ENCODE data around the gene CALM1.

CALM1 gene

DNA sequence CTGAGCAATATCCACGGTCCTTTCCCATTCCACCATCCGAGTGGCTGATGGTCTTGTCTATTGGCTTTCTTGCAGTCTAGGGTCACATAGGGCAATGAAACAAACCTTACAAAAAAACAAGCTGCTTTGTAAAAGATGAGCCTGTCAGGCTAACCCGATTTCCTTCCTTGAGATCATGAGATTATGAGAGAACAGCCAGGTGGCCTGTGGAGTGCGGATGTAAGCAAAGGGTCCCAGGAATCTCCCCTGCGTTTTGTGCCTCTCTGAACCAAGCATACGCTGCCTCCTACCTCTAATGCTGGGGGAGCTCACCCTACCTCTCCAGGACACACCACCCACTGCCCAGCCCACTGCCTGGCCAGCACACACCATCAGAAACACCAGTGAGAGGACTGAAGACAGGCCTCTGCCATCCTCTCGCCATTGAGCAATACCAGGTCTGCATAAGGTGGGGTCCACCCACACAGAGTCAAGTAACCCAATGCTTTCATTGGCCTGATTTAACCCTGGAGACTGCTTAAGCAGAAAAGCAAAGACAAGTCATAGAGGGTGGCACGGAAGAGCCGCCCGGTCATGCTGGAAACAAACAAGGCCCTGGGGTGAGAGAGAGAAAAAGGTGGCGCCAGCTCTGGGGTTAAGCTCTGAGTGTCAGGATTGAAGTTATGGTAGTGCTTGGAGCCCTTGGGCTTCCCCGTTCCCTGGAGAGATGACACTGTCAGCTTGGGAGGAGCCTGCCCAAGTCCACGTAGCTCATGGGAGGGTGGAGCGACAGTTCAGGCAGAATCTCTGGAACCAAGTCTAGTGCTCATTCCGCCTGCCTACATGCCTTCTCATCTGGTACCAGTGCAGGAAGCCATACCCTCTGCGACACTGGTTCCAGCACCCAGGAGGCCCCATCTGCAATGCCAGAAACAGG, 46.6 kb downstream of the CALM1 start:
- no peak overlapping the region for H3K27ac ChIP-seq
- no peak for TF ChIP-seq CTCF (conservative IDR thresholded peaks at IDR 0.05)

DNA sequence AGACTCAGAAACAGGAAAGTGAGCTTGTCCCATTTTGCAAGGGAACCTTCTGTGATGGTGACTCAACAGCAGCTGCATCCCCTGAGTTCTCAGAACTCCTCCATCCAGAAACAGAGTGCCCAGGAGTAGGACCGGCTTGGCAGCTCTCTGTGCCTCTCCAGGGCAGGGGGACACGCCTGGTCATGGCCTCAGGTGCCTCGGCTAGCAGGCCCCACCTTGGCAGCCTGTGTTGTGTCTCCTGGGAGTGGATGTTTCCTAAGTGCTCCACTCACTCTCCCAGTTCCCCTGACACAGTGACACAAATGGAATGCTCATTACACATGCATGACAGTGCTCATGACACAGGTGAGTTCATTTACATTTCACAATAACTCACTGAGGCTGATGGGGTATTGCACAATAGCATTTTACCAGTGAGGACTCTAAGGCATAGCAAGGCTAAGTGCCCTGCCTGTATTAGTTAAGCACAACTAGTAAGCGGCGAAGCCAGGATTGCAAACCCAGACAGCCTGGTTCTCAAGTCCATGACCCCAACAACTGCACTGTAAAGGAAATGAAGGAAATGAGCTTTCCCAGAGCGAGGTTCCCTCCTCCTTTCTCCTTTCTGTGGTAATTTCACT, 47.4 kb downstream of the CALM1 start:
- H3K27ac ChIP-seq = no peak overlapping the region
- no peak for TF ChIP-seq CTCF (conservative IDR thresholded peaks at IDR 0.05)

- no peak for TF ChIP-seq CTCF (conservative IDR thresholded peaks at IDR 0.05)
- H3K27ac ChIP-seq = no peak overlapping the region
Measured at GRCh38 chr14:90445011-90445410, 48.2 kb downstream of the CALM1 start.

DNA sequence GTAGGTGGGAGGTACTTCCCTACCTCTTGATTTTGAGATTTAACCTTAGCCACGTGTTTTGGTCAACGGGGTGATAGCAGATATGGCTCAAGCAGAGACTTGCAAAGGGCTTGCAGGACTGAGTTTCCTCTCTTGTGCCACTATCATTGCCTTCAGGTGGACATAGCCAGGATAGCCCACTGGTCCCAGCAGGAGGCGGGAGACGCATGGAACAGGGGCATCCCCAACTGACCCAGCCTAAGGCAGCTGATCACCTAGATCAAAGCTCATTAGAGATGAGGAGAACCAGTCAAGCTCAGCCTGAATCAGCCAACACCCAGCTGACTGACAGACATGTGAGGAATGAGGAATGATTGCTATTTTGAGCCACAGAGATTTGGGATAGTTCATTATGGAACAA, 49.6 kb downstream of the CALM1 start:
- H3K27ac ChIP-seq = no peak overlapping the region
- no peak for TF ChIP-seq CTCF (conservative IDR thresholded peaks at IDR 0.05)

DNA sequence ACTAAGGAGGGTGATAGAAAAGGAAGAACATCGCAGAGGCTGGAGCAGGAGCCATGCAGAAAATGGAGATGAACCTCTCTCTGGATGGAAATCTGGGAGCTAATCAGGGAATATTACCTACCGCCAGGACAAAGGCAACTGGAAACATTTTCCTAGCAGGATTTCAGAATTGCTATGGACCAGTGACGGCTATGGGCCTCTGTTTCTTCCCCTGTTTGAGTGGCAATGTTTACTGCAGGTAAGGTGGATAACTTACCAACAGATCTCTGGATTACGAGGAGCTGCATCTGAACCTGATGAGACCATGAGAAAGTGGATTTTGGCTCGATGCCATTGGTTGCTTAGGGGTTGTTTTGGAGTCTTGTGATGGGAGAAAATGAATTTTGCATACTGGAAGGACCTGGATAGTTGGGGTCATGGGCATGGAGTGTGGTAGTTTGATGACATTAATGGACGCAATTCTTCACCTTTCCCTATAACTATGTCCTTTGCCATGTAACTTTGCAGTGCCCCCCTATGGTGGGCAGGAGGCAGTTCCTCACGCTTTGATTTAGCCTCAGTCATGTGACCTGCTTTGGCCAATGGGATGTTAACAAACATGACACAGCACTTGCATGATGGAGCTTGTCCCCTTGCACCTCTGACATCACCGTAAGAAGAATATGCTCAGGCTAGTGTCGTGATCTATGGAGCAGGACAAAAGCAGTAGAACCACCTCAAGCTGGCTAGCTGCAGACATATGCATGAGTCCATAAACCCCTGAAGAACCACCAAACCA, 51.1 kb downstream of the CALM1 start:
- H3K27ac ChIP-seq = no peak overlapping the region
- no peak for TF ChIP-seq CTCF (conservative IDR thresholded peaks at IDR 0.05)

DNA sequence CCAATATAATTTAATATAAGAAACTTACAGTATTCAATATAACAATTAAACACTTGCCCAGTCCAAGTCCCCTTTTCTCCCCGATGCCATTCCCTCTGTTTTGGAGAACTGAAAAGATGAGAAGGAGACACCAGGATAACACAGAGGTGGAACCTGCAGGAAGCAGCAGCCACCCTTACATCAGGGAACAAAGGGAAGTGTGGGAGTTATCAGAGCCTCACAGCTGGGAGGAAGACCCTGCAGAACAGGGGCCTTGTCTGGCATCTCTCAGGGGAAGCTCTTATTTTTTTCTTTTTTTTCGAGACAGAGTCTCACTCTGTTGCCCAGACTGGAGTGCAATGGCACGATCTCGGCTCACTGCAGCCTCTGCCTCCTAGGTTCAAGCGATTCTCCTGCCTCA, 52.6 kb downstream of the CALM1 start:
- no peak for TF ChIP-seq CTCF (conservative IDR thresholded peaks at IDR 0.05)
- H3K27ac ChIP-seq = no peak overlapping the region

GRCh38 chr14:90450151-90450550, 53.3 kb downstream of the CALM1 start:
- no peak for TF ChIP-seq CTCF (conservative IDR thresholded peaks at IDR 0.05)
- no peak overlapping the region for H3K27ac ChIP-seq
